ENCODE data around the gene CUTC. TPM values are rescaled to one million over a fixed set of nuclear protein-coding genes. Genes with fewer than 3 reads are reported as not detected.

CUTC gene
- total RNA-seq, 1 donor from 2014 or later = 46.8 TPM

- H3K27me3 Mint-ChIP-seq = no peaks in the 10 kb centered on the region
- H3K27ac Mint-ChIP-seq = no peak overlapping the region
- intact Hi-C loops (cut with micrococcal nuclease) = no loop called here
- DNase-seq = no peak
- no peak overlapping the region for H3K4me3 Mint-ChIP-seq
- no peaks in the 10 kb centered on the region for H3K9me3 Mint-ChIP-seq
- H3K36me3 Mint-ChIP-seq (ENCODE audit: low read depth) = peaks cover 65% of the 10 kb centered on the region
- H3K4me1 Mint-ChIP-seq = peaks cover 2% of the 10 kb centered on the region
These were observed 24.1 kb downstream of the CUTC start for GRCh38 chr10:99756159-99756558.

DNA sequence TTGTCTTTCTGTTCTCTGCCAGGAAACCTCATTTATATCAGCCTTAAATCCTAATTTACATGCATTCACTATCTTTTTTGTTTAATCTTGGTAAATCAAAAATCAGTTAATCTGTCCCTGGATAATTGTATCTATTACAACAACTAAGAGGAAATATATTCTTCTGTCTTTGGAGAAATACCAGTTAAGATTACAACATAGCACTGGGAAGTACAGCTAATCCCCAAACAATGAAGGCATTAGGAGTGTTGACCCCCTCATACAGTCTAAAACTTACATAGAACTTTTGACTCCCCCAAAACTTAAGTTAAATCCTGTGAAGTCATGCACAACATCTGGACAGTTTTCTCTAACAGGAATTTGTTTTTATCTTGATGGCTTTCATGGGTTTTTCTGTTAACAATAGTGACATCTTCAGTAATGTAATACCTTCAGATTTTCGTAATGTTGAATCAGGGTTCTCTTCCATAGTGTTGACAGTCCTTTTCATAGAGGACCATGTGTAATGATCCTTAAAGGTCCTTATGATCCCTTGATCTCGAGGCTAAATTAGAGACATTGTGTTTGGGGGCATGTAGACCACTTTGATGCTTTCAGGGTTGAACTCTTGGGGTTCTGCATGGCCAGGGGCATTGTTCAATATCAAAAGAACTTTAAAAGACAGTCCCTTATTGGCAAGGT is 26.3 kb downstream of the CUTC start:
- Mint-ChIP-seq H3K27me3 (no peaks in the 10 kb centered on the region), H3K27ac (no peak overlapping the region), H3K4me1 (peaks cover 2% of the 10 kb centered on the region), H3K4me3 (no peak overlapping the region), H3K9me3 (no peaks in the 10 kb centered on the region), H3K36me3 (ENCODE audit: low read depth) (peaks cover 69% of the 10 kb centered on the region)
- DNase-seq = no peak
- intact Hi-C loops (cut with micrococcal nuclease) = no loop called here

DNA sequence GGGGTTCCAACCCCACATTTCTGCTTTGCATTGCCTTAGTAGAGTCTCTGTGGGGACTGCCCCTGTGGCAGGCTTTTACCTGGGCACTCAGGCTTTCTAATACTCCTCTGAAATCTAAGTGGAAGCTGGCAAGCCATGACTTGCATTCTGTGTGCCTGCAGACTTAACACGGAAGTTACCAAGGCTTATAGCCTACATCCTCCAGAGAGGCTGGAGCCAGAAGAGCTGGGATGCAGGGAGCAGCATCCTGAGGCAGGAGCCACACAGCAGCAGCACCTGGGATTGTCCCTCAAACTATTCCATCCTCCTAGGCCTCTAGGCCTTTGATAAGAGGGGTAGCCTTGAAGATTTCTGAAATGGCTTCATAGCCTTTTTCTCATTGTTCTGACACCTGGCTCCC is 28.3 kb downstream of the CUTC start:
- Mint-ChIP-seq H3K9me3 (no peaks in the 10 kb centered on the region), H3K4me3 (no peak overlapping the region), H3K4me1 (no peaks in the 10 kb centered on the region), H3K27ac (no peak overlapping the region), H3K27me3 (no peaks in the 10 kb centered on the region), H3K36me3 (ENCODE audit: low read depth) (peaks cover 58% of the 10 kb centered on the region)
- DNase-seq = no peak
- intact Hi-C loops (cut with micrococcal nuclease) = no loop called here

DNA sequence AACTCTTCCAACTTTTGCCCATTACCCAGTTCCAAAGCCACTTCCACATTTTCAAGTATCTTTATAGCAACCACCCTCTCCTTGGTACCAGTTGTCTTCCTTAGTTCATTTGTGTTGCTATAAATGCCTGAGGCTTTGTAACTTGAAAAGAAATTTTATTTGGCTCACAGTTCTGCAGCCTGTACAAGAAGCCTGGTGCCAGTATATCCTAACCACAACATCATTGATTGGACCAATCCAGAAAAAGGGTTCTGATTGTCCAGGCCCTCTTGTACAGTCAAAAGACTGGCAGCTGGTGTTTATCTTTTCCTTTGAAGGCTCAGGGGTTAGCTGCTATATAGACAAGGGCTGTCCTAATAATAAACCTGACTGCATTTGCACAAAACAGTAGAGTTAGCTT is 29.3 kb downstream of the CUTC start:
- Mint-ChIP-seq H3K9me3 (no peaks in the 10 kb centered on the region), H3K27ac (no peak overlapping the region), H3K4me3 (no peak overlapping the region), H3K36me3 (ENCODE audit: low read depth) (peaks cover 48% of the 10 kb centered on the region), H3K27me3 (no peaks in the 10 kb centered on the region), H3K4me1 (no peaks in the 10 kb centered on the region)
- no peak for DNase-seq
- intact Hi-C loops (cut with micrococcal nuclease) = no loop called here

- Mint-ChIP-seq H3K4me1 (no peaks in the 10 kb centered on the region), H3K9me3 (no peaks in the 10 kb centered on the region), H3K27me3 (no peaks in the 10 kb centered on the region), H3K36me3 (ENCODE audit: low read depth) (peaks cover 15% of the 10 kb centered on the region), H3K4me3 (no peak overlapping the region), H3K27ac (no peak overlapping the region)
- intact Hi-C loops (cut with micrococcal nuclease) = no loop called here
- DNase-seq = no peak
These were observed 33.8 kb downstream of the CUTC start for GRCh38 chr10:99765672-99766301.

GRCh38 chr10:99766302-99766681 is 34.3 kb downstream of the CUTC start:
- Mint-ChIP-seq H3K4me3 (no peak overlapping the region), H3K27me3 (no peaks in the 10 kb centered on the region), H3K9me3 (no peaks in the 10 kb centered on the region), H3K4me1 (no peaks in the 10 kb centered on the region), H3K36me3 (ENCODE audit: low read depth) (peaks cover 12% of the 10 kb centered on the region), H3K27ac (no peak overlapping the region)
- intact Hi-C loops (cut with micrococcal nuclease) = no loop called here
- DNase-seq = no peak

GRCh38 chr10:99767901-99768300 is 35.9 kb downstream of the CUTC start:
- intact Hi-C loops (cut with micrococcal nuclease) = no loop called here
- H3K36me3 Mint-ChIP-seq (ENCODE audit: low read depth) = peaks cover 4% of the 10 kb centered on the region

DNA sequence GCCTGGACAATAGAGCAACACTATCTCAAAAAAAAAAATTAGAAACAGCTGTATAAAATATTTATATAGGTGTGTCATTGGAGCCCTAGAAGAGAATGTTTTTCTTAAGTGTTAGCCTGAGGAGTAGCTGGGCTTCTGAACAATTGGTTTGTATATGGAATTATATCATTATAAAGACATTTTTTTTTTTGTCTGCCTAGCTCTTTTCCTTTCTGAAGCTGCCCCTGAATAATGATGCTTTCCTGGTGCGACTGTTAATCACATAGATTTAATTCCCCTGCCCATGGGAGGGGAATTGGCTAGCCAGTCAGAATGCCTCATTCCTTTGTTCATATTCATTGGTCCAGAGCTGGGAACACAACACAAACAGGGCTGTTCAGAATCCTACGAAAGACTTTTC is 36.5 kb downstream of the CUTC start:
- Mint-ChIP-seq H3K4me1 (no peaks in the 10 kb centered on the region), H3K9me3 (no peaks in the 10 kb centered on the region), H3K27me3 (no peaks in the 10 kb centered on the region), H3K27ac (no peak overlapping the region), H3K4me3 (no peak overlapping the region), H3K36me3 (ENCODE audit: low read depth) (peaks cover 1% of the 10 kb centered on the region)
- intact Hi-C loops (cut with micrococcal nuclease) = no loop called here
- no peak for DNase-seq

More at GRCh38 chr10:99767901-99768300, 35.9 kb downstream of the CUTC start:
- no peaks in the 10 kb centered on the region for H3K4me1 Mint-ChIP-seq
- H3K27me3 Mint-ChIP-seq = no peaks in the 10 kb centered on the region
- DNase-seq = no peak
- H3K4me3 Mint-ChIP-seq = no peak overlapping the region
- H3K9me3 Mint-ChIP-seq = no peaks in the 10 kb centered on the region
- H3K27ac Mint-ChIP-seq = no peak overlapping the region

GRCh38 chr10:99769706-99770105 is 37.7 kb downstream of the CUTC start:
- Mint-ChIP-seq H3K27ac (no peak overlapping the region), H3K4me1 (no peaks in the 10 kb centered on the region), H3K9me3 (no peaks in the 10 kb centered on the region), H3K27me3 (no peaks in the 10 kb centered on the region), H3K36me3 (ENCODE audit: low read depth) (no peaks in the 10 kb centered on the region), H3K4me3 (no peak overlapping the region)
- DNase-seq = no peak
- intact Hi-C loops (cut with micrococcal nuclease) = no loop called here

GRCh38 chr10:99770408-99771045 is 38.5 kb downstream of the CUTC start:
- no peaks in the 10 kb centered on the region for H3K4me1 Mint-ChIP-seq
- no peak overlapping the region for H3K27ac Mint-ChIP-seq
- H3K36me3 Mint-ChIP-seq (ENCODE audit: low read depth) = no peaks in the 10 kb centered on the region
- no peaks in the 10 kb centered on the region for H3K27me3 Mint-ChIP-seq
- no peaks in the 10 kb centered on the region for H3K9me3 Mint-ChIP-seq
- no peak for DNase-seq
- intact Hi-C loops (cut with micrococcal nuclease) = no loop called here
- no peak overlapping the region for H3K4me3 Mint-ChIP-seq

GRCh38 chr10:99775850-99776249 is 43.8 kb downstream of the CUTC start:
- intact Hi-C loops (cut with micrococcal nuclease) = no loop called here
- DNase-seq = no peak
- H3K9me3 Mint-ChIP-seq = no peaks in the 10 kb centered on the region
- H3K27ac Mint-ChIP-seq = no peak overlapping the region
- peaks cover 5% of the 10 kb centered on the region for H3K4me1 Mint-ChIP-seq
- H3K27me3 Mint-ChIP-seq = peaks cover 3% of the 10 kb centered on the region
- H3K36me3 Mint-ChIP-seq (ENCODE audit: low read depth) = no peaks in the 10 kb centered on the region
- no peak overlapping the region for H3K4me3 Mint-ChIP-seq

- Mint-ChIP-seq H3K27me3 (peaks cover 3% of the 10 kb centered on the region), H3K9me3 (no peaks in the 10 kb centered on the region), H3K27ac (no peak overlapping the region), H3K36me3 (ENCODE audit: low read depth) (no peaks in the 10 kb centered on the region), H3K4me1 (peaks cover 5% of the 10 kb centered on the region), H3K4me3 (no peak overlapping the region)
- intact Hi-C loops (cut with micrococcal nuclease) = no loop called here
- no peak for DNase-seq
These were observed 46.1 kb downstream of the CUTC start for GRCh38 chr10:99777918-99778714.

DNA sequence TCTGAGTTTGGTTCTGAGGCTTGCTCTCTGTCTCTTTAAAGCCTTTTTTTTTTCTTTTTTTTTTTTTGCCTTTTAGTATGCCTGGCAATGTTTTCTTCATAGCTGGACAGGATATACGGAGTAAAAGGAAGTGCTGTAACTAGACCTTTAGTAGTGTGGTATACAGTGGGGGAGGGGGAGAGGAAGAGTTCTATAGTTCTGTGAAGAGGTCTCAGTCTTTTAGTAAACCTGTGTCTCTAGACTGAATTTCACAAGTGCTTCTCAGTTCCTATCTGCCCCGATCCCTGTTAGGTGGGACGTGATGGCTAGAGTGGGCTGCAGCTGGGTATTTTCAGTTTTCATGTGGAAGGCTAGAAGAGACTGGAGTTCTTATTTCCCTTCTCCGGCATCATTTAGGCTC is 47.3 kb downstream of the CUTC start:
- Mint-ChIP-seq H3K27ac (no peak overlapping the region), H3K4me1 (peaks cover 5% of the 10 kb centered on the region), H3K9me3 (no peaks in the 10 kb centered on the region), H3K4me3 (no peak overlapping the region), H3K36me3 (ENCODE audit: low read depth) (no peaks in the 10 kb centered on the region), H3K27me3 (peaks cover 3% of the 10 kb centered on the region)
- no peak for DNase-seq
- intact Hi-C loops (cut with micrococcal nuclease) = no loop called here
